Measurements from ENCODE around the gene TTC13. TPM values are rescaled to one million over a fixed set of nuclear protein-coding genes. Genes with fewer than 3 reads are reported as not detected.

Gene TTC13
- total and polyA plus RNA-seq, 2 of the 4 experiments (the other 2 are of a cell fraction): 6.1 to 9.1 TPM

- no peak overlapping the region for H3K56ac ChIP-seq (ENCODE audit: extremely low read depth, insufficient read depth, low read length)
- H3K9me1 ChIP-seq (ENCODE audit: insufficient read depth, low read length): peaks cover 27% of the 10 kb centered on the region
- H2AK5ac ChIP-seq (ENCODE audit: low read depth, low read length): peak overlapping the region; percentile 77; the same call in 1 of the 2 replicates
- no peak overlapping the region for H2BK20ac ChIP-seq (ENCODE audit: low read depth, low read length)
- H3K4me2 ChIP-seq (ENCODE audit: low read depth, low read length): peak overlapping the region; percentile 93
- peaks cover 40% of the 10 kb centered on the region for H3K4me1 ChIP-seq (ENCODE audit: control insufficient read depth, insufficient read depth, low read length)
- dilution Hi-C loops (cut with HindIII; ENCODE audit: low sequenced_read_pairs, unreplicated experiment): no loop called here
- 0 out of 3 replicates have a peak overlapping the region, but pooled peaks have one; percentile 42 for H2BK15ac ChIP-seq (ENCODE audit: low read depth, low read length)
- H3K79me1 ChIP-seq (ENCODE audit: low read depth in 1 of 2, low read length in 2 of 2): peaks cover 18 to 77% of the 10 kb centered on the region in 2 experiments
- H2BK5ac ChIP-seq (ENCODE audit: low read depth, low read length, poor library complexity, severe bottlenecking): no peak overlapping the region
- CTCF ChIA-PET: interaction anchor here (0.8 kb wide), 1 partner anchor 10 kb away, joined by 3 read pairs; no protein-coding TSS in a partner anchor
- in situ Hi-C loops (cut with MboI; ENCODE audit: low sequenced_read_pairs): loop anchor here (25.0 kb wide), 1 partner anchor 778 kb away; no protein-coding TSS in a partner anchor
- no peaks in the 10 kb centered on the region for H3K27me3 ChIP-seq (ENCODE audit: control insufficient read depth, insufficient read depth, low read length)
- H4K91ac ChIP-seq (ENCODE audit: insufficient read depth, low read depth, low read length): no peak overlapping the region; the same call in 1 of the 2 replicates
- BruUV-seq (replicated peaks): no TSS peak
- no peak overlapping the region for H3K18ac ChIP-seq (ENCODE audit: low read depth, low read length)
- H4K8ac ChIP-seq (ENCODE audit: low read depth in 2 of 2, low read length in 2 of 2): 0 out of 4 replicates have a peak overlapping the region, but pooled peaks of 1 of the 2 experiments have one; percentile 4
- no CpG with 5 or more reads among the region's 8 CpGs for WGBS, 2 experiments (ENCODE audit: extremely low coverage in 2 of 2, insufficient read length in 1 of 2)
- H4K20me1 ChIP-seq (ENCODE audit: insufficient read depth, low read length): peaks cover 57% of the 10 kb centered on the region
- H4K5ac ChIP-seq (ENCODE audit: low read depth, low read length): no peak overlapping the region
- POLR2A ChIA-PET (ENCODE audit: unreplicated experiment): no interaction called here
- no peak overlapping the region for H3K9ac ChIP-seq (ENCODE audit: low read depth, low read length)
- DNase-seq (no peak), ATAC-seq (ENCODE audit: low read depth) (no peak)
- intact Hi-C loops (cut with micrococcal nuclease): loop anchor here (5.0 kb wide), 1 partner anchor 177 kb away; the partner anchor contains the start of gene FAM89A
- H3K27ac ChIP-seq (ENCODE audit: insufficient read depth, low read length): no peak overlapping the region
- H2AK9ac ChIP-seq (replicated peaks; ENCODE audit: low read depth, low read length, poor library complexity): peak overlapping the region; percentile 16
- no peaks in the 10 kb centered on the region for H3K9me3 ChIP-seq (ENCODE audit: control insufficient read depth, insufficient read depth, low read length)
- H2BK120ac ChIP-seq (ENCODE audit: low read depth, low read length): no peak overlapping the region
- H3K4ac ChIP-seq (ENCODE audit: low read depth, low read length): peak overlapping the region; percentile 29; the same call in 1 of the 2 replicates
- H3K36me3 ChIP-seq (ENCODE audit: control insufficient read depth, insufficient read depth, low read length): peaks cover 14% of the 10 kb centered on the region
- no peak overlapping the region for H2AFZ ChIP-seq (replicated peaks; ENCODE audit: low read length, poor library complexity)
- peak overlapping the region; percentile 36 for H3K23ac ChIP-seq (ENCODE audit: low read depth, low read length)
- H3K14ac ChIP-seq (replicated peaks; ENCODE audit: low read depth, low read length): no peak overlapping the region
- no peak overlapping the region for H3K4me3 ChIP-seq (ENCODE audit: insufficient read depth, low read depth, low read length)
- no peak for TF ChIP-seq CHD1 (IDR thresholded peaks at IDR 0.05; ENCODE audit: low read depth, low read length)
- TF ChIP-seq RAD21 (IDR thresholded peaks at IDR 0.05; ENCODE audit: low read length): no peak
- TF ChIP-seq MAFK (IDR thresholded peaks at IDR 0.05; ENCODE audit: low read depth, low read length): no peak
- no peak for TF ChIP-seq POLR2A (IDR thresholded peaks at IDR 0.05; ENCODE audit: low read depth, low read length)
- TF ChIP-seq RCOR1 (IDR thresholded peaks at IDR 0.05; ENCODE audit: insufficient replicate concordance, low read length): no peak
- no peak for TF ChIP-seq RFX5 (IDR thresholded peaks at IDR 0.05; ENCODE audit: low read depth, low read length)
- TF ChIP-seq SMC3 (IDR thresholded peaks at IDR 0.05; ENCODE audit: low read depth, low read length): no peak
- TF ChIP-seq ELK1 (IDR thresholded peaks at IDR 0.05; ENCODE audit: borderline replicate concordance, low read depth, low read length): no peak
- no peak for TF ChIP-seq NFE2L2 (IDR thresholded peaks at IDR 0.05; ENCODE audit: low read depth, low read length)
- no peak for TF ChIP-seq USF2 (IDR thresholded peaks at IDR 0.05; ENCODE audit: low read depth, low read length)
- no peak for TF ChIP-seq FOS (IDR thresholded peaks at IDR 0.05; ENCODE audit: low read depth, low read length)
- TF ChIP-seq MAZ (IDR thresholded peaks at IDR 0.05; ENCODE audit: borderline replicate concordance, low read depth, low read length): no peak
- TF ChIP-seq BHLHE40 (IDR thresholded peaks at IDR 0.05; ENCODE audit: low read depth, low read length): no peak
- TF ChIP-seq MXI1 (IDR thresholded peaks at IDR 0.05; ENCODE audit: borderline replicate concordance, low read depth, low read length): no peak
These were observed 113.4 kb downstream of the TTC13 start for GRCh38 chr1:230865062-230865817.
